Keratinocyte (primary cell): ENCODE results near the gene MRM2. TPM values are rescaled to one million over a fixed set of nuclear protein-coding genes. Genes with fewer than 3 reads are reported as not detected.

ENCODE experiments used
- DNase-seq: peaks from one replicate; pipeline ENCODE4 v3.0.0-alpha.2; 2011; ENCODE audit warnings: low read depth, missing footprints, low spot score
- FAIRE-seq: peaks from 2 replicates; lab custom pipeline; 2011; peaks lifted over from hg19 to GRCh38; lab: Jason Lieb, UNC
- H2AFZ ChIP-seq: 2 replicates; pipeline ENCODE4 v1.6.0; 2012; ENCODE audit warnings: low read length, control low read depth, inconsistent platforms; ENCODE audit not compliant: control insufficient read depth
- H3K27ac ChIP-seq: 2 replicates; pipeline ENCODE4 v1.5.1; 2011; ENCODE audit warnings: low read length; ENCODE audit not compliant: control insufficient read depth, insufficient read depth
- H3K27me3 ChIP-seq: 3 replicates; pipeline ENCODE4 v1.6.0; 2011; ENCODE audit warnings: low read length; ENCODE audit not compliant: control insufficient read depth, insufficient read depth; ENCODE audit errors: extremely low read depth
- H3K36me3 ChIP-seq, 2 experiments: 2 replicates in 1 of 2; 3 replicates in 1 of 2; pipeline ENCODE4 v1.5.1; 2011; ENCODE audit warnings: low read length in 2 of 2, mild to moderate bottlenecking in 1 of 2; ENCODE audit not compliant: control insufficient read depth in 2 of 2, insufficient read depth in 2 of 2; ENCODE audit errors: extremely low read depth in 1 of 2
- H3K4me1 ChIP-seq: 3 replicates; pipeline ENCODE4 v1.5.1; 2011; ENCODE audit warnings: low read length; ENCODE audit not compliant: control insufficient read depth, insufficient read depth; ENCODE audit errors: extremely low read depth
- H3K4me2 ChIP-seq: 3 replicates; pipeline ENCODE4 v1.6.0; 2011; ENCODE audit warnings: low read depth, low read length; ENCODE audit not compliant: control insufficient read depth, insufficient read depth; ENCODE audit errors: extremely low read depth
- H3K4me3 ChIP-seq, 3 experiments: fragments of 200-600 bp in 1 of 3; sonication (generic) in 1 of 3; 2 replicates in 2 of 3; 3 replicates in 1 of 3; pipeline ENCODE4 v1.5.1; 2011 to 2016; ENCODE audit warnings: low read length in 3 of 3, mild to moderate bottlenecking in 3 of 3, control low read depth in 2 of 3, inconsistent platforms in 1 of 3, low read depth in 1 of 3, mixed read lengths in 1 of 3, mixed run types in 1 of 3, moderate library complexity in 1 of 3; ENCODE audit not compliant: control insufficient read depth in 2 of 3, insufficient read depth in 2 of 3; ENCODE audit errors: extremely low read depth in 1 of 3
- H3K79me2 ChIP-seq: 2 replicates; pipeline ENCODE4 v1.6.0; 2012; ENCODE audit warnings: low read length; ENCODE audit not compliant: control insufficient read depth, insufficient read depth
- H3K9ac ChIP-seq: 3 replicates; pipeline ENCODE4 v1.6.0; 2011; ENCODE audit warnings: low read length; ENCODE audit not compliant: control insufficient read depth, insufficient read depth; ENCODE audit errors: extremely low read depth
- H3K9me1 ChIP-seq: 3 replicates; pipeline ENCODE4 v1.6.0; 2011; ENCODE audit warnings: low read length; ENCODE audit not compliant: control insufficient read depth, insufficient read depth; ENCODE audit errors: extremely low read depth
- H3K9me3 ChIP-seq: 2 replicates; pipeline ENCODE4 v1.5.1; 2012; ENCODE audit warnings: low read depth, low read length; ENCODE audit not compliant: control insufficient read depth
- H4K20me1 ChIP-seq: 3 replicates; pipeline ENCODE4 v1.6.0; 2011; ENCODE audit warnings: low read length; ENCODE audit not compliant: control insufficient read depth, insufficient read depth; ENCODE audit errors: extremely low read depth
- EZH2 ChIP-seq: IDR thresholded peaks from one replicate; pipeline ENCODE4 v1.6.1; 2012; ENCODE audit warnings: inconsistent platforms, mild to moderate bottlenecking, low read length, moderate library complexity
- dilution Hi-C: fragments of 300-500 bp; cut with MboI; formaldehyde crosslinking; loops from one replicate; pipeline ENCODE4 v1.7.0; 2020; ENCODE audit warnings: low sequenced_read_pairs; ENCODE audit not compliant: extremely low pct_ligation_motif_present
- polyA plus RNA-seq, 5 experiments: library from polyadenylated mRNA; depleted of rRNA in 3 of 5; stranded (reverse) in 3 of 5; stranded (forward) in 1 of 5; unstranded in 1 of 5; fragments of >200 nt; gene quantifications; 1 replicate in 1 of 5; 2 replicates in 3 of 5; 3 replicates in 1 of 5; pipeline versions ENCODE4 v1.2.1 to v1.2.3, GENCODE V29; 2011 to 2012; ENCODE audit warnings: missing spikeins in 2 of 5, low read depth in 1 of 5, low replicate concordance in 1 of 5
- TF ChIP-seq, protein P1 (sequence below), 3 experiments: IDR thresholded peaks in 1 of 3; conservative IDR thresholded peaks in 1 of 3; optimal IDR thresholded peaks in 1 of 3; 2 replicates in 2 of 3; 3 replicates in 1 of 3; pipeline versions ENCODE3 to v1.5.1; 2011; ENCODE audit warnings: low read length in 3 of 3, mild to moderate bottlenecking in 3 of 3, moderate library complexity in 2 of 3, control low read depth in 1 of 3, inconsistent platforms in 1 of 3; ENCODE audit not compliant: insufficient read depth in 2 of 3; ENCODE audit errors: extremely low read depth in 1 of 3

Gene MRM2
- polyA plus RNA-seq, 1 donor (not counting 4 experiments of a cell fraction or from before 2014, with no cell fraction given), result 21.5 TPM

DNA sequence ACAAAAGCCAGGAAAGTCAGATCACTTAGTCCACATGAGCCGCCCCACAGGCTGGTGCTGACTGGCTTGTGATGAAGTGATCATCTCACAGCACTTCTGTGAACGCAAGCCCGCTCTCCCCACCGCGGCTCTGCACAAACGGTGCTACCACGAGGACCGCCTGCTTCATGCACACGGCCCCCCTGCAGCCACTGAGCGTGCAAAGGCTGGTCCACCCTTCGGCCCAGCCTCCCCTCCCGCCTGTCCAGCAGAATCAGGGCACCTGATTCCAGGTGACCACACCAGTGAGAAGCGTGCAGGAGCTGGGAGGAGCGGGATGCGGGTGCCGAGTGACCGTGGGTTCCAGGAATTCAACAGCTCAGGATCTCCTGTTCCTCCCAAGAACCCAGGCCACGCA, 41.4 kb downstream of the MRM2 start:
- TF ChIP-seq EZH2, result no peak
- TF ChIP-seq, protein P1, sequence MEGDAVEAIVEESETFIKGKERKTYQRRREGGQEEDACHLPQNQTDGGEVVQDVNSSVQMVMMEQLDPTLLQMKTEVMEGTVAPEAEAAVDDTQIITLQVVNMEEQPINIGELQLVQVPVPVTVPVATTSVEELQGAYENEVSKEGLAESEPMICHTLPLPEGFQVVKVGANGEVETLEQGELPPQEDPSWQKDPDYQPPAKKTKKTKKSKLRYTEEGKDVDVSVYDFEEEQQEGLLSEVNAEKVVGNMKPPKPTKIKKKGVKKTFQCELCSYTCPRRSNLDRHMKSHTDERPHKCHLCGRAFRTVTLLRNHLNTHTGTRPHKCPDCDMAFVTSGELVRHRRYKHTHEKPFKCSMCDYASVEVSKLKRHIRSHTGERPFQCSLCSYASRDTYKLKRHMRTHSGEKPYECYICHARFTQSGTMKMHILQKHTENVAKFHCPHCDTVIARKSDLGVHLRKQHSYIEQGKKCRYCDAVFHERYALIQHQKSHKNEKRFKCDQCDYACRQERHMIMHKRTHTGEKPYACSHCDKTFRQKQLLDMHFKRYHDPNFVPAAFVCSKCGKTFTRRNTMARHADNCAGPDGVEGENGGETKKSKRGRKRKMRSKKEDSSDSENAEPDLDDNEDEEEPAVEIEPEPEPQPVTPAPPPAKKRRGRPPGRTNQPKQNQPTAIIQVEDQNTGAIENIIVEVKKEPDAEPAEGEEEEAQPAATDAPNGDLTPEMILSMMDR (optimal IDR thresholded peaks at IDR 0.05 in 1 of 3, IDR thresholded peaks at IDR 0.05 in 1 of 3, conservative IDR thresholded peaks at IDR 0.05 in 1 of 3; ENCODE audit: extremely low read depth in 1 of 3, insufficient read depth in 2 of 3, low read length in 3 of 3), result no peak
- no peak overlapping the region for H3K27ac ChIP-seq
- H4K20me1 ChIP-seq, result no peaks in the 10 kb centered on the region
- no peak for FAIRE-seq
- no peak overlapping the region for H3K4me3 ChIP-seq
- H3K27me3 ChIP-seq, result no peaks in the 10 kb centered on the region
- H2AFZ ChIP-seq, result no peak overlapping the region
- H3K9me3 ChIP-seq, result no peaks in the 10 kb centered on the region
- H3K79me2 ChIP-seq, result no peaks in the 10 kb centered on the region
- H3K9me1 ChIP-seq, result no peaks in the 10 kb centered on the region
- H3K9ac ChIP-seq, result no peak overlapping the region
- dilution Hi-C loops, result no loop called here
- peaks cover 6% of the 10 kb centered on the region for H3K4me1 ChIP-seq
- H3K4me2 ChIP-seq, result no peak overlapping the region
- no peak for DNase-seq
- H3K36me3 ChIP-seq, result peaks cover 2 to 5% of the 10 kb centered on the region in 2 experiments

DNA sequence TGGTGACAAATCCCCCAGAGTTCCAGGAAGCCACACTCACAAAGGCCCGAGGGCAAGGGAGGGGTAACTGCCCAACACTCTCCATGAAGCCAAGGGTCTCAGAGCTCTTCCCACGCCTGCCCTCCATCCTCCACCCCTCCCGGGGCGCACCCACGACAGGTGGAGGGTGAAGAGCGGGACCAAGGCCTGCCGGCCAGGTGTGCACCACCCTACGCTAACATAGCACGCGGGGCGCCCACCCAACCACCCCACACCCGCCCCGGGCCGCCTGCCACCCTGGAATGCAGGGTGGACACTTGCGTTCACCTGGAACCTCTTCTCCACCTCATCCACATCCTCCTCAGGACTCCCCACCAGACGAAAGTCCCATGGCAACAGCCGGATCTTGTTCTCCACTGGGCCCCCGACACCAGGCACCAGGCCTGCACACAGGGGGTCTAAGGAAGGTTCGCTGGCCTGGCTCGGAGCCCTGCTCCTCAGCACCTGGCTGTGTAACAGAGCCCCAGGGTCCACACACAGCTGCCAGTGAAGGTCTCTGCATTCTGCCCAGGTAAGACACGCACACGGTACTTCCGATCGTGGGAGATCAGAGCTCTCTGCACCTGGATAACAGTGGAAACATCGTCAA, 41.9 kb downstream of the MRM2 start:
- H3K9me1 ChIP-seq, result no peaks in the 10 kb centered on the region
- no peak for TF ChIP-seq EZH2
- TF ChIP-seq, protein P1 (optimal IDR thresholded peaks at IDR 0.05 in 1 of 3, IDR thresholded peaks at IDR 0.05 in 1 of 3, conservative IDR thresholded peaks at IDR 0.05 in 1 of 3; ENCODE audit: extremely low read depth in 1 of 3, insufficient read depth in 2 of 3, low read length in 3 of 3), result no peak
- H3K4me2 ChIP-seq, result no peak overlapping the region
- H3K27ac ChIP-seq, result no peak overlapping the region
- H3K4me3 ChIP-seq, result no peak overlapping the region
- H4K20me1 ChIP-seq, result no peaks in the 10 kb centered on the region
- dilution Hi-C loops, result no loop called here
- H2AFZ ChIP-seq, result no peak overlapping the region
- H3K36me3 ChIP-seq, result peaks cover 2 to 4% of the 10 kb centered on the region in 2 experiments
- H3K79me2 ChIP-seq, result no peaks in the 10 kb centered on the region
- H3K4me1 ChIP-seq, result peaks cover 11% of the 10 kb centered on the region
- no peaks in the 10 kb centered on the region for H3K9me3 ChIP-seq
- H3K9ac ChIP-seq, result no peak overlapping the region
- FAIRE-seq (no peak), DNase-seq (no peak)
- H3K27me3 ChIP-seq, result no peaks in the 10 kb centered on the region
